Posterior cingulate gyrus (tissue), 11 donors: ENCODE measurements around the gene EGFLAM.
"Not testable (repeated sequence)": the region's sequence is repeated elsewhere in the genome, so short reads cannot be mapped to it uniquely, and the experiment has no call there.

Source experiments
- DNase-seq, 10 donors: peaks; one replicate each; pipeline versions ENCODE4 v3.0.0 to v3.0.0-alpha.2; 2020 to 2021; ENCODE audit warnings: mixed read lengths in 3 of 10
- intact Hi-C: fragments of 100-400 bp; cut with DNase I; formaldehyde crosslinking; loops from one replicate; pipeline ENCODE4 v1.15.1; 2023

EGFLAM gene

GRCh38 chr5:38321978-38322377 lies 63.6 kb downstream of the EGFLAM start:
- intact Hi-C loops = no loop called here
- DNase-seq = no peak

DNA sequence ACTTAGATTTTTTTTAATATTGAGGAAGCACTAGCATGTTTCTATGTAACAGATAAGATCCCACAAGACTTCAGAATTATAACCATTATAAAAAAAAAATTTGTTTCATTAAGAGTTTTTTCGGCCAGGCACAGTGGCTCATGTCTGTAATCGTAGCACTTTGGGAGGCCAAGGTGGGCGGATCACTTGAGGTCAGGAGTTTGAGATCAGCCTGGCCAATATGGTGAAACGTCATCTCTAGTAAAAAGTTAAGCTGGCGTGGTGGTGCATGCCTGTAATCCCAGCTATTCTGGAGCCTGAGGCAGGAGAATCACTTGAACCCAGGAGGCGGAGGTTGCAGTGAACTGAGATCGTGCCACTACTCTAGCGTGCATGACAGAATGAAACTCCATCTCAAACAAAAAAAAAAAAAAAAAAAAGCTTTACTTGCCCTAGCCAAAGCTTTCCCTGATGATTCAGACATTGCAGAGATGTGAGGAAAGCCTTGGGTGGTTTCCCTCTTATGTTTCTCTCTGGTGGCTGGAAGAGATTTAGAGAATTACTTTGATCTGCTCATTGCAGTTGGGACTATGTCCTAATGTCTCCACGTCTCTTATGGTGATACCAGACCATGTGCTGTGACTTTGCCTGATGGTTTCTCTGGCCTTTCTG lies 65.4 kb downstream of the EGFLAM start:
- intact Hi-C loops = no loop called here
- DNase-seq = no peak

GRCh38 chr5:38329132-38329715 lies 70.9 kb downstream of the EGFLAM start:
- DNase-seq = no peak
- intact Hi-C loops = no loop called here

DNA sequence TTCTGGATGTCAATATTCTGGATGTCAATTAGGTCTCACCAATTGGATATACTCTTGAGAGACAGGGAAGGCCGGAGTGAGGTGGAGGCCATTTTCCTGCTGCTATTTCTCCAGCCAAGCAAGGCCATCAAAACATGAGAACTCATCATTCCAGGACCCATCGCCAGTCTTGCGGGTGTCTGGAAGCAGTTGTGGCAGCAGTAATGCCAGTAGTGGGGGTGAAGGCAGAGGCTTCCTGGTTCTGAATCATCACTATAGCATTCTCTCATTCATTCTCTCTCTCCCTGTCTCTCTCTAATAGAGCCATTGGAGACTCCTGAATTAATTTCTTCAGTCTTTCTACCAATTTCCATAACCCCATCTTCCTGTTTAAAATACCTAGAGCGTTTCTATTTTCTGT lies 71.8 kb downstream of the EGFLAM start:
- no peak for DNase-seq

DNA sequence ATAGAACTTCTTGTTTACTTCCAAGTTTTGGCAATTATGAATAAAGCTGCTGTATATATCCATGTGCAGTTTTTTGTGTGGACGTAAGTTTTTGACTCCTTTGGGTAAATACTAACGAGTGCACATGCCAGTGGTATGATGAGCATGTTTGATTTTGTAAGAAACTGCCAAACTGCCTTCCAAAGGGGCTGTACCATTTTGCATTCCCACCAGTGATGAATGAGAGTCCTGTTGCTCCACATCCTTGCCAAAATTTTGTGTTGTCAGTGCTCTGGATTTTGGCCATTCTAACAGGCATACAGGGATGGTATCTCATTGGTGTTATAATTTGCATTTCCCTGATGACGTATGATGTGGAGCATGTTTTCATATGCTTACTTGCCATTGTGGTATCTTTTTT lies 73.5 kb downstream of the EGFLAM start:
- intact Hi-C loops = no loop called here
- no peak for DNase-seq

More for the DNA sequence above, 71.8 kb downstream of the EGFLAM start:
- intact Hi-C loops = no loop called here

GRCh38 chr5:38333181-38333580 lies 74.8 kb downstream of the EGFLAM start:
- DNase-seq, intact Hi-C loops: not testable (repeated sequence)

GRCh38 chr5:38338455-38338854 lies 80.1 kb downstream of the EGFLAM start:
- intact Hi-C loops = no loop called here
- DNase-seq = no peak

DNA sequence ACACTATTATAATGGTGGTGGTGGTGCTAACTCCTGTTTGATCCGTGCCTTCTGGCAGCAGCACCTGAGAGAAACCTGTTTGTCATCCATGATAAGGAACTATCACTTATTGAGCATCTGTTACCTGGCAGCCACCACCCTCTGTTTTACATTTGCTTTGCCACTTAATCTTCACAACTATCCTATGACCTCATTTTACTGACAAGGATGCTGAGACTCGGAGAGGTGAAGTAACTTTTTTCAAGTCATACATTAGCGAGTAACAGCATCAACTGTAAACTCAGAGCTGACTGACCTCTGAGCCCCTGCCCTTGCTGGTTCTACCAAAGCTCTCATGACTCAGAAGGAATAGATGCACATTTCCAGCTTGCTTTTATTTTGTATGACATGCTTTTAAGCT lies 81.1 kb downstream of the EGFLAM start:
- no peak for DNase-seq
- intact Hi-C loops = no loop called here

- intact Hi-C loops = no loop called here
Measured at GRCh38 chr5:38341056-38341455, 82.7 kb downstream of the EGFLAM start.

GRCh38 chr5:38341641-38342040 lies 83.3 kb downstream of the EGFLAM start:
- intact Hi-C loops = no loop called here
- DNase-seq = no peak

More at GRCh38 chr5:38341056-38341455, 82.7 kb downstream of the EGFLAM start:
- DNase-seq = no peak

DNA sequence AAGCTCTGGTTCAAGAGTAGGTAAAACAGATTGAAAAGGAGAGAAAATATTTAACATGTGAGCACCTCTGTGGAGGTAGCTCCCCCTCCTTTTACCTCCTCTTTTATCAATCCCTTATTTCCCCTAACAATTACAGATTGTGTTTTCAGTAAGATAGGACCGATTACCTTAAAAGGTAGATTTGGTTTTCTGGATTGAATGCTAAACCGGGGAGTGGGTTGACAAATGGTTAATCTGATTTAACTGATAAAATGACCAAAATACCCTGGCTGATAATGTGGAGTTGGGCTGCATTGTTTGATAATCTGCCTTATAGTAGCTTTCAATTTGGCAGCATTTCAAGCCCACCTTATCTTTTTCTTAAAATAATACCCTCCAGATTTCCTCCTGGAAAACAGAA lies 83.9 kb downstream of the EGFLAM start:
- no peak for DNase-seq
- intact Hi-C loops = no loop called here

- no peak for DNase-seq
- intact Hi-C loops = no loop called here
Measured at GRCh38 chr5:38344891-38345290, 86.5 kb downstream of the EGFLAM start.

- DNase-seq = no peak
- intact Hi-C loops = no loop called here
Measured at GRCh38 chr5:38346593-38346992, 88.2 kb downstream of the EGFLAM start.

DNA sequence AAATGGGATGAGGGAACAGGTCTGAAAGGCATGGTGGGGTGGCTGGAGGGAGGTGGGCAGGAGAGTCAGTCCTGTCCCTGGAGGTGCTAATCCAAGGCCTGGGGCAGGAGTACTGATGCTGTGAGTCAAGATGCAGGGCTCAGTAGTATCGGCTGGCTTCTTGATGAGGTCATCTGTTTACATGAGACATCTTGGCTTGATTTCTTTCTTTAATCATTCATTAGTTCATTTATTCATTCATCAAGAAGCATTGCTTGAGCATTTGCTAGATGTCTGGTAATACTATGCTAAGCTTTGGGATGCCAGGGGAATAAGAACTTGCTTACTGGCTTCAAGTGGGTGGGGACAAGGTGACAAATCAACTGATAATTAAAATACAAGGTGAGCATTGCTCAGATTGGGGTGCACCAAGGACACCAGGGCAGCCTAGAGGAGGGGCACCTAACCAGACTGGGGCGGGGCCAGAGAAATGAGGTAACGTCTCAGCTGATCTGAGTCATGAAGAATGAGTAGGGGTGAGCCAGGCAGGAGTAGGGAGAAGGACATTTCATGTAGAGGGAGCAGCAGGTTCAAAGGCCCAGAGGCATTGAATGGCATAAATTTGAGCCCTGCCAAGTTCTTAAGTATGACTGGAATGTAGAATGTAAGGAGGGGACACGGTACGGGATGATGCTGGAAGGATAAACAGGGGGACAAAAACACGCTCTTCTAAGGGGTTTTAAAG lies 88.8 kb downstream of the EGFLAM start:
- DNase-seq = no peak
- intact Hi-C loops = no loop called here

GRCh38 chr5:38347896-38348295 lies 89.5 kb downstream of the EGFLAM start:
- DNase-seq = no peak
- intact Hi-C loops = no loop called here

DNA sequence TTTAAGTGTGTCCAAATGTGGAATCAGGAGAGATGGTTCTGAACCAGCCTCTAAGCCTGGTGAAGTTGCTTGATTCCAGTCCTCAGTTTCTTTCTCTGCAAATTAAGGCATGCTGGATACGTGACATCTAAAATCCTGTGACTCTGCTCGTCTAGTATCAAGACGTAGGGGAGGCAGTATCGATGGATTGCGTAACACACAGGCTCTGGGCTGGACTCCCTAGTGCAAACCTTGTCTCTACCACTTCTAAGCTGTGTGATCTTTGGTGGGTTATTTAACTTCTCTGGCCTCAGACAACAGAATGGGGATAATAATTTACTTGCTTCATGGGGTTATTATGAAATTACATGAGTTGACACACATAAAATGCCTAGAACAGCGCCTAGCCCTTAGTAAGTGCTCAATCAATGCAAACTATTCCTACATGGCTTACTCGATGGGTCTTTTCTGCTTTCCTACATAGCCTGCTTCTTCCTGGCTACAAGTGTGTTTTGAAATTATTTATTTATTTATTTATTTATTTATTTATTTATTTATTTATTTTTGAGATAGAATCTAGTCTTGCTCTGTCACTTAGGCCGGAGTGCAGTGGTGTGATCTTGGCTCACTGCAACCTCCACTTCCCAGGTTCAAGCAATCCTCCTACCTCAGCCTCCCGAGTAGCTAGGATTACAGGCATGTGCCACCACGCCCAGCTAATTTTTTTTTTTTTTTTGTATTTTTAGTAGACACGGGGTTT lies 102.1 kb downstream of the EGFLAM start:
- DNase-seq = no peak
- intact Hi-C loops = no loop called here

- DNase-seq = no peak
- intact Hi-C loops = no loop called here
Measured at GRCh38 chr5:38362713-38363112, 104.4 kb downstream of the EGFLAM start.

GRCh38 chr5:38364825-38365224 lies 106.5 kb downstream of the EGFLAM start:
- no peak for DNase-seq
- intact Hi-C loops = no loop called here

DNA sequence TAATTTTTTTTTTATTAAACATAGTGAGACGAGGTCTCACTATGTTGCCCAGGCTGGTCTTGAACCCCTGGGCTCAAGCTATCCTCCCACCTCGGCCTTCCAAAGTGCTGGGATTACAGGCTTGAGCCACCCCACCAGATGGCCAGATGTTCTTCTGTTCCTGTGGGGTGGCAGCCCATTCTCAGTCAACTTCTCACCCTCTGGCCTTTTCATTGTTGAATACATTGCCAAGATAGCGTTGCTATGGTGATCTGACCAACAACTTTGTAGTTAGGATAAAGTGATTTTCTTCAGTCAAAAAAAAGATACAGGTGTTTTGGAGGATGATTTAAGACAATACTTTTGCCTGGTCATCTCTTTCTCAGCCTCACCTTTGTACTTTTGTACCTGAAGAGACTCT lies 109.1 kb downstream of the EGFLAM start:
- intact Hi-C loops = no loop called here
- DNase-seq = no peak

- intact Hi-C loops = no loop called here
- DNase-seq = no peak
Measured at GRCh38 chr5:38367966-38368365, 109.6 kb downstream of the EGFLAM start.

- no peak for DNase-seq
- intact Hi-C loops = no loop called here
Measured at GRCh38 chr5:38369692-38370091, 111.3 kb downstream of the EGFLAM start.
